Urinary bladder (tissue), 2 donors: ENCODE measurements around the gene CCDC85C. TPM values are rescaled to one million over a fixed set of nuclear protein-coding genes. Genes with fewer than 3 reads are reported as not detected.

Experiments
- polyA plus RNA-seq: library from polyadenylated mRNA; stranded (reverse); fragments of 200-250 nt; gene quantifications from one replicate; pipeline ENCODE4 v1.2.3, GENCODE V29; 2013
- small RNA-seq: library from RNA; depleted of rRNA; stranded (forward); fragments of <200 nt; gene quantifications from one replicate; pipeline ENCODE3, GENCODE V24; 2014
- total RNA-seq: library from RNA; depleted of rRNA; stranded (reverse); fragments of >200 nt; gene quantifications from one replicate; pipeline ENCODE4 v1.2.3, GENCODE V29; 2014
- donor health status: healthy.

The CCDC85C gene
- total and polyA plus RNA-seq, 2 donors: 5.8 to 36.0 TPM

Small RNA genes lying within 50 kb of the gene (small RNA-seq; reads per million reads assigned to genes)
- gene RF00019: not detected

Other genes with a start within 250 kb of the CCDC85C start
- gene SETD3, start 123.3 kb downstream of the CCDC85C start, total RNA-seq: 72.1 TPM
- 68.6 TPM for gene SETD3, start 123.3 kb downstream of the CCDC85C start, polyA plus RNA-seq
- gene CCNK, start 122.8 kb downstream of the CCDC85C start, total RNA-seq: 74.9 TPM
- 18.6 TPM for gene CCNK, start 122.8 kb downstream of the CCDC85C start, polyA plus RNA-seq
- 3.8 TPM for gene HHIPL1, start 40.9 kb upstream of the CCDC85C start, total RNA-seq
- 2.1 TPM for gene HHIPL1, start 40.9 kb upstream of the CCDC85C start, polyA plus RNA-seq
- gene CYP46A1, start 80.1 kb upstream of the CCDC85C start, total RNA-seq: 2.7 TPM
- 0.91 TPM for gene CYP46A1, start 80.1 kb upstream of the CCDC85C start, polyA plus RNA-seq
- 77.1 TPM for gene EML1, start 189.2 kb upstream of the CCDC85C start, total RNA-seq
- gene EML1, start 189.2 kb upstream of the CCDC85C start, polyA plus RNA-seq: 45.2 TPM